ENCODE measurements around the gene COX6B2. TPM values are rescaled to one million over a fixed set of nuclear protein-coding genes. Genes with fewer than 3 reads are reported as not detected.
A peak's percentile ranks its signal among the peaks of the same experiment; 100 is the strongest.

The COX6B2 gene
- polyA plus RNA-seq, 2 of the 4 experiments (the other 2 are of a cell fraction): 0.78 to 6.4 TPM

DNA sequence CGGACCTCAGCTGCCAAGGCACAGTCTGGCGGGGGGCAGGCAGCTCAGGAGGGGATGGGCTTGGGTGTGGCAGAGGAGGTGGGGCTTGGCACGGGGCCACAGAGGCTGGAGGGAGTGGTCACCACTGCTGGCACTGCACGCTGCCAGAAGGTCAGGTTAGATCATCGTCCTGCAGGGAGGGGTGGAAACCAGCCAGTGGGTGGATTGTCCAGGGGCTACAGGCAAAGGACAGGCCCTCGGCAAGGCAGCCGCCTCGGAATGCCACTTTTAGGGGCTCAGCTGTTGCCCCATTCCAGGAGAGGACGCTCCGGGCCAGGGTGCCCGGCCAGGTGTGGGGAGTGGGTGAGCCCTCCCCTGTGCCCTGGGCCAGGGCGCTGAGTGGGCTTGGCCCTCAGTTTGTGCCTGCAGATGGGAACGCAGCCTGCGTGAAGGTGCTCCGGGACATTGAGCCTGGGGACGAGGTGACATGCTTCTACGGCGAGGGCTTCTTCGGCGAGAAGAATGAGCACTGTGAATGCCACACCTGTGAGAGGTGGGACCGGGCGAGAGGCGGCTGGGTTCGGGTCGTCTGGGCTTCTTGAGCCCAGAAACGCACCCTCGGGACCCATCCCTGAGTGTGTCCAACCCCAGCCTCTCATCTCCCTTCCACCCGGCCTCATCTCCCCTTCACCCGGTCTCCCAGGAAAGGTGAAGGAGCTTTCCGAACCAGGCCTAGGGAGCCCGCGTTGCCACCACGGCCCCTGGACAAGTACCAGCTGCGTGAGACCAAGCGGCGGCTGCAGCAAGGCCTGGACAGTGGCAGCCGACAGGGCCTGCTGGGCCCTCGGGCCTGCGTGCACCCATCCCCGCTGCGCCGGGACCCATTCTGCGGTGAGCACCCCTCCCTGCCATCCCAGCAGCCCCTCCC is 8.4 kb downstream of the COX6B2 start:
- Histone ChIP-seq H3K4me3 (no peak overlapping the region), H3K4me2 (peak overlapping the region; percentile 11; the same call in 1 of the 3 replicates), H3K9me3 (no peaks in the 10 kb centered on the region), H3K27ac (peak overlapping the region in 1 of 2 experiments; percentile 61; a peak in 3 of 6 replicates), H3K4me1 (peaks cover 26% of the 10 kb centered on the region)
- ATAC-seq (peak; percentile 5 to 31; a peak in 4 of 6 replicates), FAIRE-seq (no peak), DNase-seq (ENCODE audit: low read depth in 1 of 2, low spot score in 1 of 2) (peak in 1 of 2 experiments; percentile 72)
- no peak for TF ChIP-seq ZFP36 (IDR thresholded peaks at IDR 0.05; ENCODE audit: borderline replicate concordance, partially characterized antibody)
- TF ChIP-seq TFCP2L1 (CRISPR knock-in tag; IDR thresholded peaks at IDR 0.05): no peak
- no peak for TF ChIP-seq PHF8 (IDR thresholded peaks at IDR 0.05; ENCODE audit: borderline replicate concordance, low read depth)
- no peak for TF ChIP-seq KDM1A (IDR thresholded peaks at IDR 0.05; ENCODE audit: low read depth)
- no peak for TF ChIP-seq FOXS1 (CRISPR knock-in tag; IDR thresholded peaks at IDR 0.05)
- TF ChIP-seq SREBF2 (IDR thresholded peaks at IDR 0.05): no peak
- no peak for TF ChIP-seq CBX2 (IDR thresholded peaks at IDR 0.05; ENCODE audit: borderline replicate concordance, low read depth)
- TF ChIP-seq RFX5 (IDR thresholded peaks at IDR 0.05): no peak
- no peak for TF ChIP-seq ZSCAN20 (CRISPR knock-in tag; IDR thresholded peaks at IDR 0.05)
- no peak for TF ChIP-seq RARB (CRISPR knock-in tag; IDR thresholded peaks at IDR 0.05)
- no peak for TF ChIP-seq KDM5A (IDR thresholded peaks at IDR 0.05)
- TF ChIP-seq EHF (CRISPR knock-in tag; IDR thresholded peaks at IDR 0.05): no peak
- TF ChIP-seq SMC3 (IDR thresholded peaks at IDR 0.05): no peak
- TF ChIP-seq, protein P1, sequence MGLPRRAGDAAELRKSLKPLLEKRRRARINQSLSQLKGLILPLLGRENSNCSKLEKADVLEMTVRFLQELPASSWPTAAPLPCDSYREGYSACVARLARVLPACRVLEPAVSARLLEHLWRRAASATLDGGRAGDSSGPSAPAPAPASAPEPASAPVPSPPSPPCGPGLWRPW (IDR thresholded peaks at IDR 0.05): no peak
- CTCF ChIA-PET: interaction anchor here (0.9 to 3.4 kb wide), 11 partner anchors 11 to 205 kb away, joined by 3 to 27 read pairs (median 5); partner anchors contain the start of genes DNAAF3 and TMEM238
- POLR2A ChIA-PET: interaction anchor here (1.0 kb wide), 1 partner anchor 62 kb away, joined by 4 read pairs; the partner anchor contains the start of gene UBE2S
- WGBS (ENCODE audit: missing lambda C conversion rate): 83% methylated on average over 43 of the region's 43 CpGs

DNA sequence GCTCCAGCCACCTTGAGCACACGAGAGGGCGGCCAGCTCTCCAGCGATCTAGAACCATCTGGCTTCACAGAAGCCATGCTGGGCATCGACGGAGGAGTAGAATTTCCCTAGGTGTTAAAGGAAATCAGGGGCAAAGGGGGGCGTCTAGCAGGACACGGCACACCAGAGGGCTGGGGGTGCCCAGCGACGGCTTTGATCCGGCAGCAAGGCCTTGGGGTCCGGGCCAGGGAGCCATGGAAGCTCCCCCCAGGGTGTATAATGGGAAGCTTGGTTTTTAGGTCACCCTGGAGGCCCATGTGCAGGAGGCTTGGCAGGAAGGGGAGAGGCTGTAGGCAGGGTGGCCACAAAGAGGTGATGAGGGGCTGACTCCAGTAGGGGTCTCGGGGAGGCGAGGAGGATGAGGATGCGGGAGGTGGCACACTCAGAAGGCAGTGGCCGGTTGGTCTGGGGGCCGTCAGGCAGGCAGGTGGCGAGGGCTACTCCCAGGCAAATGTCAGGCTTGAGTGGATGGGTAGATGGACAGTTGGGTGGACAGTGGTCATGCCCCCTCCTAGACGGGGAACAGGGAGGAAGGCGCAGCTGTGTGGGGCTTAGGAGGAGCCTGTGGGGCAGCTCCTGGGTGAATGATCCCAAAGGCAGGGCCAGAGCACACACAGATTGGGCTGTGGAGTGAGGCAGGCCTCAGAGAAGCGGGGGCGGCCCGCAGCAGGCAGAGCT is 9.3 kb downstream of the COX6B2 start:
- no peak for TF ChIP-seq CEBPB (IDR thresholded peaks at IDR 0.05)
- ATAC-seq: peak; percentile 6 to 9; a peak in 4 of 6 replicates
- no peak for FAIRE-seq
- Histone ChIP-seq H3K9me3 (no peaks in the 10 kb centered on the region), H3K4me2 (peak overlapping the region; percentile 11; the same call in 1 of the 3 replicates), H3K4me3 (no peak overlapping the region), H3K4me1 (peaks cover 26% of the 10 kb centered on the region), H3K27ac (peak overlapping the region in 1 of 2 experiments; percentile 61; a peak in 3 of 6 replicates)
- WGBS (ENCODE audit: missing lambda C conversion rate): 87% methylated on average over 22 of the region's 22 CpGs
- POLR2A ChIA-PET: interaction anchor here (1.0 kb wide), 1 partner anchor 62 kb away, joined by 4 read pairs; the partner anchor contains the start of gene UBE2S
- CTCF ChIA-PET: interaction anchor here (0.9 to 3.1 kb wide), 12 partner anchors 7 to 205 kb away, joined by 3 to 11 read pairs (median 4); partner anchors contain the start of genes DNAAF3 and TMEM238
- DNase-seq (ENCODE audit: low read depth in 1 of 2, low spot score in 1 of 2): no peak

DNA sequence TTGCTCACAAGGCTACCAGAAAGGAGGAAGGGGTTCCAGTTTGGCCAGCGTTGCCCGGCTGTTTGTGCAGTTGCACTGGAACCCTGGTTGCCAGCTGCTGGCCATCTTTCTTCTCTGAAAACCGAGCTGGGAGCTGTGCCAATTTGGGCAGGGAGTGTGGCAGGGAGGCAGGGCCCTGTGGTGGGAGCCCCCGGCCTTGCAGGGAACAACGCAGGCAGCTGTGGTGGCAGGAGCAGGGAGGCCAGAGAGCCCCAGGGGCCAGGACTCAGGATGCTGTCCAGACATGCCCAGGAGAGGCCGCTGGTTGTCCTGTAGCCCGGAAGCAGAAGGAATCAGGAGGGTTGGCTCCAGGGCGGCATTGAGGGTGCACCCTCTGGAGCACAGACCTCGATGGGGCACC is 10.1 kb downstream of the COX6B2 start:
- peak overlapping the region; percentile 4 to 61; a peak in 3 of 6 replicates for H3K27ac ChIP-seq
- ATAC-seq (no peak), FAIRE-seq (no peak), DNase-seq (ENCODE audit: low read depth in 1 of 2, low spot score in 1 of 2) (no peak)
- ChIA-PET CTCF (interaction anchor here (1.3 to 3.1 kb wide), 7 partner anchors 8 to 204 kb away, joined by 3 to 16 read pairs (median 4); partner anchors contain the start of gene DNAAF3), POLR2A (no interaction called here)
- no peaks in the 10 kb centered on the region for H3K9me3 ChIP-seq
- H3K4me1 ChIP-seq: peaks cover 26% of the 10 kb centered on the region
- 85% methylated on average over 9 of the region's 9 CpGs for WGBS (ENCODE audit: missing lambda C conversion rate)
- no peak for TF ChIP-seq POLR2AphosphoS2 (conservative IDR thresholded peaks at IDR 0.05; ENCODE audit: low read length)
- 0 out of 5 replicates have a peak, but pooled peaks of 1 of the 2 experiments have one; percentile 9 for TF ChIP-seq RAD21 (conservative IDR thresholded peaks at IDR 0.05 in 1 of 2, IDR thresholded peaks at IDR 0.05 in 1 of 2)
- TF ChIP-seq HEYL (CRISPR knock-in tag; IDR thresholded peaks at IDR 0.05): no peak
- no peak for TF ChIP-seq ZSCAN20 (CRISPR knock-in tag; IDR thresholded peaks at IDR 0.05)
- TF ChIP-seq ZC3H11A (IDR thresholded peaks at IDR 0.05): no peak
- H3K4me3 ChIP-seq: no peak overlapping the region
- no peak overlapping the region for H3K4me2 ChIP-seq
